Uterus (tissue), 2 donors: ENCODE measurements around the gene PLCG1.

Experiments used
- CTCF ChIP-seq, 4 experiments: fragments of 200-600 bp in 2 of 4; fragments of 450-650 bp in 2 of 4; sonication (generic) in 2 of 4; IDR thresholded peaks; one replicate each; pipeline ENCODE4 v1.5.1; 2016 to 2019; ENCODE audit warnings: antibody characterized with exemption in 4 of 4, mild to moderate bottlenecking in 2 of 4, moderate library complexity in 1 of 4
- POLR2A ChIP-seq, 2 donors: fragments of 450-650 bp; IDR thresholded peaks; one replicate each; pipeline ENCODE4 v1.6.1; 2016; ENCODE audit warnings: antibody characterized with exemption in 2 of 2, mild to moderate bottlenecking in 1 of 2, moderate library complexity in 1 of 2

GRCh38 chr20:41135187-41135887 is 2.0 kb upstream of the PLCG1 start:
- TF ChIP-seq CTCF (IDR thresholded peaks at IDR 0.05): peak; percentile 31 to 45 (median 38)
- TF ChIP-seq POLR2A (IDR thresholded peaks at IDR 0.05): no peak
